K562 (cell line): Measurements from ENCODE around the gene CCDC137. TPM values are rescaled to one million over a fixed set of nuclear protein-coding genes. Genes with fewer than 3 reads are reported as not detected.

Source experiments
- ELF4 ChIP-seq: fragments of 450-650 bp; formaldehyde crosslinking; IDR thresholded peaks from 2 replicates; pipeline ENCODE4 v1.4.0; 2022; ENCODE audit warnings: missing genetic modification characterization
- KLF1 ChIP-seq: fragments of 450-650 bp; IDR thresholded peaks from 2 replicates; pipeline ENCODE4 v1.6.1; 2016; ENCODE audit warnings: missing genetic modification characterization, missing compliant biosample characterization
- NFRKB ChIP-seq: fragments of 450-650 bp; IDR thresholded peaks from 2 replicates; pipeline ENCODE4 v1.6.1; 2016; ENCODE audit warnings: low read depth
- PHF8 ChIP-seq: fragments of 200-600 bp; sonication (generic); IDR thresholded peaks from 2 replicates; pipeline ENCODE4 v1.6.1; 2012; ENCODE audit warnings: mixed run types, mild to moderate bottlenecking, inconsistent platforms, low read length, moderate library complexity, borderline replicate concordance
- POLR2A ChIP-seq: fragments of 450-650 bp; conservative IDR thresholded peaks from 2 replicates; pipeline ENCODE4 v1.6.1; 2016
- POLR3A ChIP-seq: IDR thresholded peaks from 2 replicates; pipeline ENCODE4 v1.6.1; 2011; ENCODE audit warnings: borderline replicate concordance, mild to moderate bottlenecking, moderate library complexity; ENCODE audit not compliant: insufficient read length, insufficient read depth; ENCODE audit errors: extremely low read depth
- PRPF4 ChIP-seq: fragments of 200-400 bp; formaldehyde crosslinking; IDR thresholded peaks from one replicate; pipeline ENCODE4 v1.6.1; 2017; ENCODE audit warnings: low read length, low read depth, mild to moderate bottlenecking; ENCODE audit not compliant: insufficient read depth, poor library complexity, severe bottlenecking
- RBBP5 ChIP-seq: fragments of 200-600 bp; sonication (generic); IDR thresholded peaks from 2 replicates; pipeline ENCODE4 v1.6.1; 2012; ENCODE audit warnings: borderline replicate concordance, mild to moderate bottlenecking, low read length, control low read depth, inconsistent platforms; ENCODE audit not compliant: insufficient read depth, poor library complexity, severe bottlenecking
- RHOXF2B ChIP-seq: fragments of 250-450 bp; sonication (Bioruptor Pico); conservative IDR thresholded peaks from 2 replicates; pipeline ENCODE4 v1.5.1; 2021
- SRSF7 ChIP-seq: fragments of 200-400 bp; formaldehyde crosslinking; optimal IDR thresholded peaks from 2 replicates; pipeline ENCODE3; 2017; ENCODE audit warnings: mild to moderate bottlenecking, low read depth, low read length
- ZEB2 ChIP-seq: fragments of 450-650 bp; IDR thresholded peaks from 2 replicates; pipeline ENCODE4 v1.6.1; 2016
- ZNF232 ChIP-seq: sonication (generic); formaldehyde crosslinking; IDR thresholded peaks from 2 replicates; pipeline ENCODE4 v1.8.0; 2022; ENCODE audit warnings: mild to moderate bottlenecking, missing genetic modification reagents
- ZNF280B ChIP-seq: fragments of 250-450 bp; sonication (Bioruptor Pico); IDR thresholded peaks from 2 replicates; pipeline ENCODE4 v1.5.1; 2021; ENCODE audit warnings: mild to moderate bottlenecking
- ZNF384 ChIP-seq: IDR thresholded peaks from 2 replicates; pipeline ENCODE4 v1.6.1; 2012; ENCODE audit warnings: low read depth, low read length, improper control_type of control experiment
- ZNF644 ChIP-seq: fragments of 200-800 bp; sonication (Bioruptor generic); IDR thresholded peaks from 2 replicates; pipeline ENCODE4 v1.6.1; 2016; ENCODE audit warnings: low read depth, missing genetic modification characterization, missing compliant biosample characterization
- ZNF668 ChIP-seq: fragments of 250-450 bp; sonication (Bioruptor Pico); IDR thresholded peaks from 2 replicates; pipeline ENCODE4 v1.8.0; 2022; ENCODE audit warnings: mild to moderate bottlenecking, inconsistent platforms
- ZNF717 ChIP-seq: fragments of 250-450 bp; sonication (Bioruptor Pico); IDR thresholded peaks from 2 replicates; pipeline ENCODE4 v1.5.0; 2021
- ZNF830 ChIP-seq: fragments of 250-450 bp; sonication (Bioruptor Pico); IDR thresholded peaks from 2 replicates; pipeline ENCODE4 v1.5.0; 2021; ENCODE audit warnings: mild to moderate bottlenecking
- polyA plus RNA-seq, 8 experiments: library from polyadenylated mRNA; depleted of rRNA in 4 of 8; stranded (reverse) in 5 of 8; unstranded in 3 of 8; fragments of >200 nt; fragmentation: Nextera tagmentation in 2 of 8; fragmentation: Illumina TruSeq in 1 of 8; extraction: Ambion mirVana in 2 of 8; extraction: Trizol in 1 of 8; gene quantifications; 2 replicates each; pipeline versions ENCODE4 v1.2.1 to v1.2.3, GENCODE V29; 2011 to 2014; ENCODE audit warnings: inconsistent platforms in 1 of 8, missing spikeins in 1 of 8
- total RNA-seq, 7 experiments: library from RNA; depleted of rRNA in 6 of 7; stranded (reverse); fragments of >200 nt in 6 of 7; fragmentation: Illumina TruSeq in 2 of 7; extraction: Trizol in 2 of 7; gene quantifications; 2 replicates each; pipeline versions ENCODE4 v1.2.1 to v1.2.3, GENCODE V29; 2011 to 2021; ENCODE audit warnings: low replicate concordance in 1 of 7
- TF ChIP-seq, protein P1 (sequence below), 2 experiments: IDR thresholded peaks; 2 replicates each; pipeline ENCODE4 v1.6.1; 2012; ENCODE audit warnings: improper control_type of control experiment in 2 of 2, low read depth in 2 of 2, low read length in 2 of 2, borderline replicate concordance in 1 of 2
- TF ChIP-seq, protein P2 (sequence below): fragments of 250-450 bp; sonication (Bioruptor Pico); IDR thresholded peaks from 2 replicates; pipeline ENCODE4 v1.5.0; 2020; ENCODE audit warnings: mild to moderate bottlenecking, borderline replicate concordance
- TF ChIP-seq, protein P3 (sequence below): fragments of 200-800 bp; sonication (Bioruptor generic); IDR thresholded peaks from 2 replicates; pipeline ENCODE4 v1.6.1; 2017; ENCODE audit warnings: missing genetic modification characterization, missing compliant biosample characterization

The CCDC137 gene
- total and polyA plus RNA-seq, 9 of the 15 experiments (the other 6 are each of a cell fraction or from before 2014, with no cell fraction given): 2.3 to 68.1 (median 38.3) TPM

DNA sequence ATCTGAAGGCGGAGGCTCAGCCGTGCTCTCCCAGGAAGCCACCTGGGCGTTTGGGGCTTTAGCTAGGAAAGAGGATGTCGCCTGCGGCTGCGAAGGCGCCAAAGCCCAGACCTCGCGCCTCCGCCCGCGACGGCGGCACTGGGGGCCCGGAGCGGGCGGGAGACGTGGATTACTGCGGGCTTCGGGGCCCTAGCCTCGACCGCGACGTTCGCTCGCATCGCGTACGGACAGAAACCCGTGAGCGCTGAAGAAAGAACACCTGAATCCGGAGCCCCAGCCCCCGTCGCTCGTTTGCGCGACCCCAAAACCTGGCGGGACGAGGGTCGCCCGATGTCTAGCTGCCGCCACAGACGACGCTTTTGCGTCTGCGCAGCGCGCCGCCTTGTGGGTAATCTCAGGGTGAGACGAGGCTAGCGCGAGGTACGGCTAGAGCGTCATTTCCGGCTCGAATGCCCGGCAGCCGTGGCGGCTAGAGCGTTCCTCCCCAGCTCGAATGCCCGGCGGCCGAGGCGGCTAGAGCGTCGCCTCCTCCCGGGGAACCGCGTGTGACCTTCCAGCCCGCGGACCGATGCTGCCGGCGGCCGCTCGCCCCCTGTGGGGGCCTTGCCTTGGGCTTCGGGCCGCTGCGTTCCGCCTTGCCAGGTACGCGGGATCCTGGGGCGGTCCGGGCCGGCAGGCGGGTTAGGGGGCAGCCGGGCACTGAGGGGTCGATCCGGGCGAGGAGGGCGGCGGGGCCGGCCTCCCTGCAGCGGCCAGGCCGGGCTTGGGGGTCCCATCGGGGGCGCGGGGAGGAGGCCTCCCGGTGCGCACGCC is 36.6 kb downstream of the CCDC137 start, which contains the start of gene MRPL12 (continued):
- no peak for TF ChIP-seq POLR3A
- no peak for TF ChIP-seq ZNF668 (CRISPR knock-in tag)
- TF ChIP-seq NFRKB: no peak
- TF ChIP-seq KLF1 (tag): no peak; the same call in 1 of the 2 replicates
- TF ChIP-seq ZNF717 (CRISPR knock-in tag): no peak
- TF ChIP-seq ZNF280B (CRISPR knock-in tag): no peak
- no peak for TF ChIP-seq SRSF7
- peak; percentile 76 for TF ChIP-seq PRPF4
- no peak for TF ChIP-seq ZNF830 (CRISPR knock-in tag)
- TF ChIP-seq ZNF384: no peak
- TF ChIP-seq RHOXF2B (CRISPR knock-in tag): no peak
- 0 out of 2 replicates have a peak, but pooled peaks have one; percentile 55 for TF ChIP-seq ZNF232
- no peak for TF ChIP-seq ZNF644 (tag)
- TF ChIP-seq POLR2A: peak; percentile 93
- TF ChIP-seq, protein P1, sequence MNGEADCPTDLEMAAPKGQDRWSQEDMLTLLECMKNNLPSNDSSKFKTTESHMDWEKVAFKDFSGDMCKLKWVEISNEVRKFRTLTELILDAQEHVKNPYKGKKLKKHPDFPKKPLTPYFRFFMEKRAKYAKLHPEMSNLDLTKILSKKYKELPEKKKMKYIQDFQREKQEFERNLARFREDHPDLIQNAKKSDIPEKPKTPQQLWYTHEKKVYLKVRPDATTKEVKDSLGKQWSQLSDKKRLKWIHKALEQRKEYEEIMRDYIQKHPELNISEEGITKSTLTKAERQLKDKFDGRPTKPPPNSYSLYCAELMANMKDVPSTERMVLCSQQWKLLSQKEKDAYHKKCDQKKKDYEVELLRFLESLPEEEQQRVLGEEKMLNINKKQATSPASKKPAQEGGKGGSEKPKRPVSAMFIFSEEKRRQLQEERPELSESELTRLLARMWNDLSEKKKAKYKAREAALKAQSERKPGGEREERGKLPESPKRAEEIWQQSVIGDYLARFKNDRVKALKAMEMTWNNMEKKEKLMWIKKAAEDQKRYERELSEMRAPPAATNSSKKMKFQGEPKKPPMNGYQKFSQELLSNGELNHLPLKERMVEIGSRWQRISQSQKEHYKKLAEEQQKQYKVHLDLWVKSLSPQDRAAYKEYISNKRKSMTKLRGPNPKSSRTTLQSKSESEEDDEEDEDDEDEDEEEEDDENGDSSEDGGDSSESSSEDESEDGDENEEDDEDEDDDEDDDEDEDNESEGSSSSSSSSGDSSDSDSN (IDR thresholded peaks at IDR 0.05; ENCODE audit: borderline replicate concordance in 1 of 2, low read depth in 2 of 2, low read length in 2 of 2): peak; percentile 51 to 74; a peak in 1 of 4 replicates
- no peak for TF ChIP-seq ZEB2
- peak; percentile 70 for TF ChIP-seq RBBP5
- TF ChIP-seq PHF8: peak; percentile 87
- TF ChIP-seq, protein P2, sequence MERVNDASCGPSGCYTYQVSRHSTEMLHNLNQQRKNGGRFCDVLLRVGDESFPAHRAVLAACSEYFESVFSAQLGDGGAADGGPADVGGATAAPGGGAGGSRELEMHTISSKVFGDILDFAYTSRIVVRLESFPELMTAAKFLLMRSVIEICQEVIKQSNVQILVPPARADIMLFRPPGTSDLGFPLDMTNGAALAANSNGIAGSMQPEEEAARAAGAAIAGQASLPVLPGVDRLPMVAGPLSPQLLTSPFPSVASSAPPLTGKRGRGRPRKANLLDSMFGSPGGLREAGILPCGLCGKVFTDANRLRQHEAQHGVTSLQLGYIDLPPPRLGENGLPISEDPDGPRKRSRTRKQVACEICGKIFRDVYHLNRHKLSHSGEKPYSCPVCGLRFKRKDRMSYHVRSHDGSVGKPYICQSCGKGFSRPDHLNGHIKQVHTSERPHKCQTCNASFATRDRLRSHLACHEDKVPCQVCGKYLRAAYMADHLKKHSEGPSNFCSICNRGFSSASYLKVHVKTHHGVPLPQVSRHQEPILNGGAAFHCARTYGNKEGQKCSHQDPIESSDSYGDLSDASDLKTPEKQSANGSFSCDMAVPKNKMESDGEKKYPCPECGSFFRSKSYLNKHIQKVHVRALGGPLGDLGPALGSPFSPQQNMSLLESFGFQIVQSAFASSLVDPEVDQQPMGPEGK (CRISPR knock-in tag): no peak
- TF ChIP-seq, protein P3, sequence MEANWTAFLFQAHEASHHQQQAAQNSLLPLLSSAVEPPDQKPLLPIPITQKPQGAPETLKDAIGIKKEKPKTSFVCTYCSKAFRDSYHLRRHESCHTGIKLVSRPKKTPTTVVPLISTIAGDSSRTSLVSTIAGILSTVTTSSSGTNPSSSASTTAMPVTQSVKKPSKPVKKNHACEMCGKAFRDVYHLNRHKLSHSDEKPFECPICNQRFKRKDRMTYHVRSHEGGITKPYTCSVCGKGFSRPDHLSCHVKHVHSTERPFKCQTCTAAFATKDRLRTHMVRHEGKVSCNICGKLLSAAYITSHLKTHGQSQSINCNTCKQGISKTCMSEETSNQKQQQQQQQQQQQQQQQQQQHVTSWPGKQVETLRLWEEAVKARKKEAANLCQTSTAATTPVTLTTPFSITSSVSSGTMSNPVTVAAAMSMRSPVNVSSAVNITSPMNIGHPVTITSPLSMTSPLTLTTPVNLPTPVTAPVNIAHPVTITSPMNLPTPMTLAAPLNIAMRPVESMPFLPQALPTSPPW (CRISPR knock-in tag): peak; percentile 40
- TF ChIP-seq ELF4 (CRISPR knock-in tag): no peak
